C1 segment of cervical spinal cord (tissue), 14 donors: ENCODE measurements around the gene ABCG5.

Experiments
- DNase-seq, 14 donors: peaks; one replicate each; lab custom pipeline; 2025; lab: John Stamatoyannopoulos, UW

Gene ABCG5

DNA sequence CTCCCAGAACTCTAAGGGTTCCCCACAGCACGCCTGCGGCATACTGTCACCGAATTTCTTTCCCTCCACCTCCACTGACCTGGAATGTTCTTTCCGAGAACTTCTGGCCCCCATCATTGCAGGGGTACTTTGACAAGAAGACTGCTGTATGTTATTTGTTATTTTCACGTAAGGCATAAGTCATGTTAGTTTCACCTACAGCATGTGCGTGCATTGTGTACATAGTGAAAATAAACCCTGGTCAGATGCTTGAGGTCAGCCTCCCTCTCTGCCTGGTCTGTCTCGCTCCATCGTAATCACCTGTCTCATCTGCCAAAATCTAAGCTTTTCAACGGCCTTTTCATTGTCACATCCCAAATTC, 4.2 kb upstream of the ABCG5 start:
- DNase-seq = no peak

DNA sequence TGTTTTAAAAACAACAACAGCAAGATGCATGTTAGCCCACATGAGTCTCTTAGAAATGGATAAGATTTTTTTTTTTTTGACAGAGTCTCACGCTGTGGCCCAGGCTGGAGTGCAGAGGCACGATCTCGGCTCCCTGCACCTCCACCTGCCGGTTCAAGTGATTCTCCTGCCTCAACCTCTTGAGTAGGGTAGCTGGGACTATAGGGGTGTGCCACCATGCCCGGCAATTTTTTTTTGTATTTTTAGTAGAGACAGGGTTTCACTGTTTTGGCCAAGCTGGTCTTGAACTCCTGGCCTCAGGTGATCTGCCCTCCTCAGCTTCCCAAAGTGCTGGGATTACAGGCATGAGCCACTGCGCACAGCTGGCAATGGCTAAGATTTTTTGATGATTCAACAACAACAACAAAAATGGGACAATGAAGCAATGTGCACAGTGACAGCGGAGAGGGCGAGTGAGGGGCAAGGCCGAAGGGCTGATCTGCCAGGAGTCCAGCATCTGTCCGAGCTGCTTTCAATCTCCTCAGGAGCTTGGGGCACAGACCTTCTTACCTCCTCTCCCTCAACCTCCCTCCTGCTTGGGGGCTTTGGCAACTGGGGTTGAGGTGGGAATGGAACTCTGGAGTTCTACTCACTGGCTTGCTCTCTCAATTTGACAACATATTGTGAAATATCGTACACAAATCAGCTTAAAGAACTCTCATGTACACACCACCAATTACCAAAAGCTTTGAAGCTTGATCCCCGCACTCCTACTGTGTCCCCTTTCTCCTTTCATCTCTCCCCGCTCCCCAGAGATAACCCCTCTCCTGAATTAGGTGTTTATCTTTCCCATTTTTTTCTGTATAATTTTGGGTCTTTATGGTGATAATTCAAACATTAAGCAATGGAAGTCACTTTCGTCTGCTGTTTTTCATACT, 3.6 kb upstream of the ABCG5 start:
- no peak for DNase-seq

DNA sequence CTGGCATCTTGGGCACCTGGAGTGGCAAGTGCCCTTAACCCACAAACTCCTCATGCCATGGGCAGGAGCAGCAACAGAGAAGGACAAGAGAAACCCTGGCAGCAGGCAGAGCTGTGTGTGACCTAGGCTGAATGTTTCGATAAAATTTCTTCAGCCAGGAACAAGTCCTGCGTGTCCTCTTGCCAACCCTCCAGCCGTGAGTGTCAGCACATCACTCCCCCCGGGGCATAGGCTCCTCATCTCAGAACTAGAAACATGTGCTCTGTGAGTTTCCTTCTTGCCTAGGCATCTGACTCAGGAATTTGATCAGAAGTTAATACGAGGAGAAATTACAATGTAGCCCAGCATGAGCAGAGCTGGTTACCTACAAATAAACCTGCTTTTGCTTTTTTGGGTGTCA, 2.3 kb upstream of the ABCG5 start:
- DNase-seq = no peak

DNA sequence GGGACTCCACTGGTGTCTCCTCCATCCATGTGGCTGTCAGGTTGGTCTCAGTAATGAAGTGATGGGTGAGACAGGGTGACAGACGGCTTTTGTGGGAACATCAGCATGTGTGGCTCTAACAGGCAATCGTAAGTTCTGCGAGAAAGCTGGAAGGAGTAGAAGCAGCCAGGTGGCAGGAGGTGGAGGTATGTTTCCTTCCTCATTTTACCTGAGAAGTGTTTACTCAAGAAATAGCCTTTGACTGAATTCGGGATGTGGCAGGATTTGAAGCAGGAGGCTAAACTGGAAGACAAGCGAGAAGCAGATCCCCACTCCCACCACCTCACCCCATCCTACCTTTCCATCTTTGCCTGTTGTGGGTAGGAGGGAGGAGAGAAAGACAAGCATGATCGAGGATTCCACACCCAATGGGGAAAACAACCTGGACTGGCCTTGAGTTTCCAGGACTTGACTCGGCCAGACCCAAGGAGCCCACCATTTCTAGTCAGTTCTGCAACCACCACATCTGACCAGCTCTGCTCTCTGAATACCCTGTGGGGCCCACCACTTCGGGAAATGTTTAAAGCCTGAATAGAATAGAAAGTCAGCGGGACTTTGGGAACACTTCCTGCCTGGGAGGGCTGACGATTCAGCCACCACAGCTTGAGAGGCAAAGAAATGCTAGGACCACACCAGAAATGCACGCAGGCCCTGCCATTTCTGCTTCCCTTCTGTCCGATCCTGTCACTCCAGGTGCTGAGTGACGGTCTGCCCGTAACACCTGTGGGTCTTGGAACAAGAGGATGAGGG, 1.3 kb upstream of the ABCG5 start:
- no peak for DNase-seq

DNA sequence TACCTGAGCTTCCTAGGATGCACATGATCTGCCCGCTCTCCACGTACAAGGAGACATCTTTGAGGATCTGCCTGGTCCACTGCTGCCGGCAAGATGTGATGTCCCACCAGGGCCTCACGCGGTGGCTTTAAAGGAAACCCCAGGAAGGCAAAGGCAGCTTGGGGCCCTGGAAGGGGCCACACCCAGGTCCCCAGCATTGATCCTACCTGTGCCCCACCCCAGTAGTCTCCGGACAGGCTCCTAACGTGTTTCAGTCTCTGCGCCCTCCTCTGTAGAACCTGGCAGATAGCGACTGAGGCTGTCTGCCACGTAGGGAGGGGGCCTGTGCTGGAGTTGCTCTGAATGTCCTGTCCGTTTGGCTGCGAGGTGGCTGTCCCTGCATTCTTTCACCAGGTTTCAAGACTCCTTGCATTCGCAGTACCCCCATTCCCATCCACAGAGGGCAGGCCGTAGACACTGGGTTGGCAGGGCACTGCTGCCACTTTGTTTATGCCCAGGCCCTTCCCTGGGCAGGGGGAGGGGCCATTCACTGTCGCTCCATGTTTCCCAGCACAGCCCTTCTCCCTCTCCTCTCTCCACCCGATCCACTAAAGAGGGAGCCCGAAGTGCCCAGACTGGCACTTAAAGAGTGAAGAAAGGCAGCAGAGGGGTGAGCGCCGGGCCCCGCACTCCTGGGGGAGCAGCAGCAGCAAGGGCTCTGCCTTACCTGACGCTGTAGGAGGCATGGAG, 644 bp downstream of the ABCG5 start:
- DNase-seq = no peak

DNA sequence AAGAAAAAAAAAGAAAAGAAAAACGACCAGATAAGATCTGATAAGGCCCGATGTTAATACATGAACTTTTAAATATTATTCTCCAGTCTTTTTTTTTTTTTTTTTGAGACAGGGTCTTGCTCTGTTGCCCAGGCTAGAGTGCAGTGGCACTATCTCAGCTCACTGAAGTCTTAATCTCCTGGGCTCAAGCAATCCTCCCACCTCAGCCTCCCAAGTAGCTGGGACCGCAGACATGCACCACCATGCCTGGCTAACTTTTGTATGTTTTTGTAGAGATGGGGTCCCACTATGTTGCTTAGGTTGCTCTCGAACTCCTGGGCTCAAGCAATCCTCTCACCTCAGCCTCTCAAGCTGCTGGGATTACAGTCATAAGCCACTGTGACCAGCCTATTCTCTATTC, 1.6 kb downstream of the ABCG5 start:
- DNase-seq = no peak

DNA sequence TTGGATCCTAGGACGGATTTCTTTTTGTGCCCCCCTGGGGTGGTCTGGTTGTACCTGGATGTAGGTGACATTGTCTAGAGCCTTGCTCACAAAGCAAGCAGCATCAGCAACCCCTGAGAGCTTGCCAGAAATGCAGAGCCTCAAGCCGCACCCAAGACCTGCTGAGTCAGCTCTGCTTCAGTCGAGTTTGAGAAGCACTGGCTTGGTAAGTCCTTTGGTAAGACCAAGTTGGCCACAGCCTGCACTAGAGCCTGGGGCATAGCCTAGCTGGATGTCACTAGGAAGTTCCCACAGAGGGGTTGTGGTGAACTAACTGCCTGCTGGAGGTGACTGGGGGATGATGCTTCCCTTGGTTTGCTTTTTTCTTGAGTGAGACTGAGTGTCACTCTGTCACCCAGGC, 6.2 kb downstream of the ABCG5 start:
- DNase-seq = no peak

DNA sequence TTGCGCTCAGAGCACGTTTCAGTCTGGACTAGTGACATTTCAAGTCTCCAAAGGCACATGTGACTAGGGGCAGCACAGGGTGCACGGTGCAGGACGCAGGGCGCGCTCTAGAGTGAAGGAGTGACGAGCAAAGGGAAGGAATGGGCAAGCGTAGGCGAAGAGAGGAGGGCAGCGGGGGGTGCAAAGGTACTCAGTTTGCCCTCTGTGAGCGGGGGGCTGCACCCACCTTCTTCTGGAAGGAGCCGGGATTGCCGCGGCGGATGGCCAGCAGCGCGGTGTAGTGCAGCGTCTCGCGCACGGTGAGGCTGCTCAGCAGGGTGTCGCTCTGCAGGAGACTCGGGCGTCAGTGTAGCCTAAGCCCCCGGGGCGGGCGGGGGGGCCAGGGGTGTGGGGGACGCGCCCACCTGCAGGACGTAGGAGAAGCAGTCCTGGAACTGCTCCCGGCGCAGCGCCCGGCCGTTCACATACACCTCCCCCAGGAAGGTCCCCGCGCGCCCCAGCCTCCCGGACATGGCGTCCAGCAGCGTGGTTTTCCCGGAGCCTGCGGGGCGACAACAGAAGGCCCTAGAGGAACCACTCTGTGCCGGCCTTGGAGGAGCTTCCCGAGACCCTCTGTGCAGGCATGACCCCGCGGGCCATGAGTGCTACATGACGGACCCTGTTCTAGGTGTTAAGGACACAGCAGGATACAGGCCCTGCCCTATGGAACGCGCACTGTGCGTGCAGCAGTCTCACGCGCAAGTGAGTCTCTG, 6.9 kb downstream of the ABCG5 start:
- DNase-seq = no peak

DNA sequence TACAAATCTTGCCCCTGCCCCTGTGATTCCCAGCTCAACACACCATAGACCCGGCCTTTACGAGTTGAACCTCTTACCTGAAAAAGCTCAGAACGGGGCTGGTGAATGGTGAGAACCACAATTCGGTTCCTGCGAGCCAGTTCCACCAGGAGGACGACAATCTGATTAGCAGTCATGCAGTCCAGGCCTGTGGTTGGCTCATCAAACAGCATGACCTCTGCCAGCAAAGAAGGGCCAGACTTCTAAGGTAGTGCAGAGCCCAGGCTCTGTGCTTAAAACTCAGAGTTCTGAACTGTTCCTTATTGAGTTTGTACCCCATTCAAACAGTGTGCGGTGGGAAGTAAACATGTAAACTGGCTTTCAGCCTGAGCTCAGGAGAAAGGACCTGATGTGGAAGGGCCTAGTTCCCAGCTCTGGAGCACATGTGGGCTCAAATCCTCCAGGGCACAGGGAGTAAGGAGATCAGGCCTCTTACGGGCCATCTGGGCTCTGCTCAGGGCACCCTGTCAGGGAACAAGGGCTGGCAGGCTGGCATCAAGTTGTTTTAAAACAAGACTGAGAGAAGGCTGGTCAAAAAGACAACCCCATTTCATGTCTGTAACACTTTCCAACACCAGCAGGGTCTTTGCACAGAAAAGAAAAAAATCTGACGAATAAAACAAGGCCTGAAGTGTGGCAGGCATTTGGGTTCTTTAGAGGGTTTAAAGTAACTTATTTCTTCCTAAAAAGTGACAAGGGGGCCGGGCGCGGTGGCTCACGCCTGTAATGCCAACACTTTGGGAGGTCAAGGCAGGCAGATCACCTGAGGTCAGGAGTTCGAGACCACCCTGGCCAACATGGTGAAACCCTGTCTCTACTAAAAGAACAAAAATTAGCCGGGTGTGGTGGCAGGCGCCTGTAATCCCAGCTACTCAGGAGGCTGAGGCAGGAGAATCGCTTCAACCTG, 12.1 kb downstream of the ABCG5 start:
- no peak for DNase-seq

DNA sequence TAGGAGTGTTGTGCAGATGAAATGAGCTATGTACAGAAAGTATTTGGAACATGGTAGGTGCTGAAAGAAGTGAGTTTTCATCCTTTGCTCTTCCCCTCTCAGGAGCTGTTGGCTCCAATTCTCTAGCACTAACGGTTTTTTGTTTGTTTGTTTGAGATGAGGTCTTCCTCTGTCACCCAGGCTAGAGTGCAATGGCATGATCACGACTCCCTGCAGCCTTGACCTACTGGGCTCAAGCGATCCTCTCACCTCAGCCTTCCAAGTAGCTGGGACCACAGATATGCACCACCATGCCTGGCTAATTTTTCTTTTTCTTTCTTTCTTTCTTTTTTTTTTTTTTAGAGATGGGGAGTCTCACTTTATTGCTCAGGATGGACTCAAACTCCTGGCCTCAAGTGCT, 12.8 kb downstream of the ABCG5 start:
- no peak for DNase-seq

DNA sequence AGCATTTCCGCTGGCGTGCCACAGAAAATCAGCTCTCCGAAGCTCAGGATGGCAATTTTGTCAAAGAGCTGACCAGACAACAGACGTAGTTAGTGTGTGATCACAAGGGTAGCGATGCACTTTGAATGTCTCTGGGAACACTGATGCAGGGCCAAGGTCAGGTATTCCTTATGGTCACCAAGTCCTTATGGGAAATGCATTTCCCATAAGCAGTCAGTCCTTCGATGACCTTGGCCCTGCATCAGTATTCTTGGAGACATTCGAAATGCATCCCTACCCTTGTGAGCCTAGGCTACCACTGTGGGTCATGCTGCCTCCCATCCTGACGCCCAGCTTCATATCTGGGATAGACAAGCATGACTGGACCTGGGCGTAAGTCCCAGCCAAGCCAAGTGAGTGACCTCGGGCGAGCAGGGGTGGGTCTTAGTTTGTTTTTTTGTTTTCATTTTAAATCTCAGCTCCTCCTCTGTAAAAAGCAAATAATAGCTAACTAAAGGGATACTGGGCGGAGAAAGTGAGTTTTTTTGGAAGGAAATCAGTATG, 13.6 kb downstream of the ABCG5 start:
- no peak for DNase-seq

DNA sequence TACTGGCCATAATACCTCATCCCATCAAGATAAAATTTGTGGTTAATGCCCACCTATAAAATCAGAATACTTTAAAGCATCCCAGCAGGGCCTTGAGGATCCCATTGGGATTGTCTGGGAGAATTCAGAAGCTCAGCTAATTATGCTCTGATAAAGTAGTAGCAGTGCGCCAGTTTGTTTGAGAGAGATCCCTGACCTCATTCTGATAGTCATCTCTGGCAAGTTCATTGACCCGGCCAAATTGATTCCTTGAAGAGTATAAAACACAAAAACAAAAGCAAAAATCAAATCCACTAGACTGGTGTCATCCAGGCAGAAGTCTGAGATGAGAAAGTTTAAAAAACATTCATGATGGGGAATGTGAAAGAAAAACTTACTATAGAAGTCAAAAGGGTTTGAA, 14.1 kb downstream of the ABCG5 start:
- no peak for DNase-seq

DNA sequence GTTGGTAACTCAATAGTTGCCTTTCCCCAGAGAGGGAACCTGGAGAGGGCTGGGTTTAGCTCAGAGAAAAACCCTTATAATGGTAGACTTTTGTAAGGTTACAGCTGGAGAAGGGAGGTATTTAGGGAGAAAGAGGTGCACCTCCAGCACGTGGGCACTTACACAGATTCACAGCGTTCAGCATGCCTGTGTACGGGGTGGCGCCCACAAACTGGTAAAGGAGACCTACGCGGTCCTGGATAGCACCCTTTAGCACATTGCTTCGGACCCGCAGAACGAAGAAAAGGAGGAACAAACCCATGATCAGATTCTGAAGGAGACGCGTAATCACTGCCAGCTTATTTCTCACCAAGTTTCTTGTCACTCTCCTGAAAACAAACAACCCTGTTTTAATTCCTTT, 14.9 kb downstream of the ABCG5 start:
- DNase-seq = no peak

DNA sequence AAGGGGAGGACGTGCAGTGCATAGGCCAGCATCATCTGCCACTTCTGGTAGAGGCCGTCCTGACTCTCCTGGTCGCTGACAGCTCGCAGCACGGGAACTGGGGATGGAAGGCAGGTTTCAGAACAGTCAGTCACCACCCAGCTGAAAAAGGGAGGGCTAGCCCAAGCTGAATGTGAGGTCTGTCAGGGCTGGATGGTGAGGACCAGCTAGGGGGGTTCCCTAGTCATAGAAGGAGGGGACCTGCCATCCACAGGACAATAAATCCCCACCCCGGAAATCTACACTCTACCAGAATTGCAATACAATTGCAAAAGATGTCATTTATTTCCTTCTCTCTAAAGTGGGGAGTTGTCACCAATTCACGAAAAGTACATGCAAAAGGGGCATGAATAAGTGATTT, 15.8 kb downstream of the ABCG5 start:
- DNase-seq = no peak

DNA sequence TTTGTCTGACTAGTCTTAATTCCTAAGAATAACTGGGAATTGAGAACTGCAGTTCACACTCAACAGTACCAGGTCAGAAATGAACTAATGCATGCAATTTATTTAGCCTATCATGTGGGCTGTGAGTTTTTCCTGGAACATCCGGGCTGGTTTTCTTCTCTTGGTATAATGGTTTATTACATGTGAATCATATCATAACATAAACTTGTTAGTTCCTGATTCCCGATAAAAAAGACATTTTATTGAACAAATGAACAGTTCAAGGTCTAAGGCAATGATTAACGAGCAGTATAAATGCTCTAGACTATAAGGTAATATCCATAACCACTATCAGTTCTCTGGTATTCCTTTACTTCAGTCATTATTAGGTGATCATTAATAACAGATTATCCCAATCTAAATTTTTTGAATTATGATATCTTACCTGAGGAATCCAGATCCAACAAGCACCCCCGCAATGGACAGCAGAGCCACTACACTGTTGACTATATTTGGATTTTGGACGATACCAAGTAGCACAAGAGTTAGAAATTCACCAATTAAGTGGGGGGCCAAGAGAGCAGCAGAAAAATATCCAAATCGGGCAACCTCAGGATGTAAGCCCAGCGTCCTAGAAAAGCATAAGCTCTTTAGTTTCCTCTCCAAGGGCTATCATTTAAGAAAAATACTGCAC, 19.0 kb downstream of the ABCG5 start:
- DNase-seq = no peak

DNA sequence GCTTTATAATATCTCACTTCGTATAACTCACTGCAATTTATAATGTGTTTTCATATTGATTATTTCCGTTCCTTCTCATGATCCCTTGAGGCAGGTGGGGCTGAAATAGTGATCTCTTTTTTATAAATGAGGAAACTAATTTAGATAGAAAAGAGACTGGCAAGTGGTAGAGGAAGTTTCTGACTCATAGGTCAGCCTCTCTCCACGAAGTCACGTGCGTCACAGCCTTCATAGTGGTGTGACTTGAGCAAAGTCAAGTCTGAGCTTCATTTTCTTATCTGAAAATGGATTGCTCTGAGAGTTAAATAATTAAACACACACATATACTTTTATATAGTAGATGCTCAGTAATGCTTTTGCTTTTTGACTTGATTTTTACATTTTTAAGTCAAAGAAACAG, 19.9 kb downstream of the ABCG5 start:
- no peak for DNase-seq

DNA sequence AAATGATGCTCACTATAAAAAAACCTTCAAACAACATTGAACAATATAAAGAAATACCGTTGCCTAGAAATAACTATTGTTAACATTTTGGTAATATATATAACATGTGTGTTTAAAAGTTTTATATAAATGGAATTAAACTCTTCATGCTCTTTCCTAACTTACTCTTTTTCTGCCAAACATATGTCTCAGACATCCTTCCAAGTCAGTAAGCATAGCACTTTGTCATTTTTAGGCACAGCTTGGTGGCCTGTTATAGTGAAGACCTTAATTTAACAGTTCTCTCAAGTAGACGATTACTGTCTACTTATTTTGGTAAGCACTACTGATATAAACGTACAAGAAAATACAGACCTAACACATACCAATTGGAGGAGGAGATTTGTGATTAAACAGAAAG, 23.9 kb downstream of the ABCG5 start:
- no peak for DNase-seq

DNA sequence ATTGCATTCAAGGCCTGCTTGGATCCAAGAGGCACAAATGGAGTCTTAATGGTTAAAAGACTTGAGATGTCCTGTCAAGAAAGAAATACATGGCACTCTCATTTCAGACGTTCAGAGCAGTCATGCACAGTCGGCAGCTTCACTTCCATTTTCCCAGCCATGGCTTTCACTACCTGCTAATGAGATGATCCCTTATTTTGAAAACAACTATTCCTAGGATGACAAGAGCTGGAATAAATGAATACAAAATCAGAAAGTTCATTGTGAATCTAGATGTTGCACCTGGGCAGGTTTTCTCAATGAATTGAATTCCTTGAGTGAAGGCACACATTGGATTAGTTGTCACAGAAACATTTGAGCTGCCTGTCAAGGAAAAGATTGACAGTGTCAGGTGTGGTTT, 25.7 kb downstream of the ABCG5 start:
- no peak for DNase-seq

DNA sequence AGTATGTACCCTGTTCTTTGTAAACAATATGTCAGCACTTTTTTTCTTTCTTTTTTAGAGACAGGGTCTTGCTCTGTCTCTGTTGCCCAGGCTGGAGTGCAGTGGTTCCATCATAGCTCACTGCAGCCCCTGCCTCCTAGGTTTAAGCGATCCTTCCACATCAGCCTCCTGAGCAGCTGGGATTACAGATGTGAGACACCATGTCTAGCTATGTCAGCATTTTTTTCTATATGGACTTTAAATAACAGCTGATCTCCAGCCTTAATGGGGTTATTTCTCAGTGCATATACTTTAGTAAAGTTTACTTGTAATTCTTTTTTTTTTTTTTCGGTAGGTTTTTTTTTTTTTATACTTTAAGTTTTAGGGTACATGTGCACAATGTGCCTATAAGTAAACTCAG, 26.6 kb downstream of the ABCG5 start:
- no peak for DNase-seq

DNA sequence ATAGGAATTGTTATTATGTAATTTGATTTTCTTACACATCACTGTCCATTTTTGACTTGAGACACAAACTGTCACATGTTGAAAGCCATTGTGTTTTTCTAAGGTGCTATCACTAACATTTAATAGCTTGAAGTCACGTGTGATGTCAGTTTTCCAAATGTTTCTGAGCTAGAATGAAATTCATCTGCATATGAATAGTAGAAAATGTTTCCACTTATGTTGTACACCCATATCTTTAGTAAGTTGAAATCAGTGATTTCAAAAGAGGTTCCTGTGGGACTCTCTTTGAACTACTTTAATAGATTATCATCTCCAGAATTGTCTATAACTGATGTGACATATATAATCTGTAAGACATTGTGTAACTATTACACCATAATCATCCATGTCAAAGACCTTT, 27.8 kb downstream of the ABCG5 start:
- no peak for DNase-seq
